K562 (cell line): Measurements from ENCODE around the gene MTA1. TPM values are rescaled to one million over a fixed set of nuclear protein-coding genes. Genes with fewer than 3 reads are reported as not detected.

Experiments used
- ATAC-seq: fragments of 200-7000 bp; cut with Tn5 transposase; 3 replicates; pipeline ENCODE4 v1.9.1; 2020; ENCODE audit warnings: moderate library complexity
- BruUV-seq: library from RNA; stranded (reverse); fragments of 400-500 nt; replicated peaks from 2 replicates; lab custom pipeline; 2021; lab: Mats Ljungman, UMichigan
- CTCF ChIA-PET: fragments of 300-600 bp; formaldehyde crosslinking; extraction: SDS; loops from one replicate; lab custom pipeline; 2021; ENCODE audit warnings: low intra/inter-chr PET ratio; lab: Yijun Ruan, JAX
- POLR2A ChIA-PET: fragments of 300-600, 350-650 bp; sonication (Branson Sonifier 250); formaldehyde crosslinking; extraction: SDS; loops from one replicate; lab custom pipeline; 2021; ENCODE audit warnings: antibody characterized with exemption, inconsistent platforms; lab: Yijun Ruan, JAX
- DNase-seq, 4 experiments: peaks; one replicate each; pipeline versions ENCODE4 v3.0.0 to v3.0.0-alpha.2; 2011 to 2018; ENCODE audit warnings: low spot score in 3 of 4, mixed read lengths in 3 of 4; ENCODE audit errors: extremely low read depth in 1 of 4
- FAIRE-seq: peaks from 2 replicates; lab custom pipeline; 2011; peaks lifted over from hg19 to GRCh38; lab: Jason Lieb, UNC
- H2AFZ ChIP-seq: 2 replicates; pipeline ENCODE4 v1.6.0; 2011; ENCODE audit warnings: low read depth, low read length, control low read depth, inconsistent platforms
- H3K27ac ChIP-seq: fragments of 200-600 bp; 3 replicates; pipeline ENCODE4 v1.8.0; 2011; ENCODE audit warnings: low read depth, mild to moderate bottlenecking, control low read depth, inconsistent platforms, low read length, moderate library complexity, mixed read lengths; ENCODE audit errors: extremely low read depth
- H3K27me3 ChIP-seq, 2 experiments: fragments of 300-600 bp in 1 of 2; 2 replicates in 1 of 2; 3 replicates in 1 of 2; pipeline versions ENCODE4 v1.6.0 to v1.8.0; 2011; ENCODE audit warnings: inconsistent platforms in 2 of 2, low read length in 2 of 2, mild to moderate bottlenecking in 1 of 2, mixed read lengths in 1 of 2, moderate library complexity in 1 of 2; ENCODE audit not compliant: control insufficient read depth in 2 of 2, insufficient read depth in 2 of 2
- H3K36me3 ChIP-seq: fragments of 300-600 bp; 3 replicates; pipeline ENCODE4 v1.8.0; 2011; ENCODE audit warnings: mild to moderate bottlenecking, low read length, inconsistent platforms; ENCODE audit not compliant: control insufficient read depth, insufficient read depth
- H3K4me1 ChIP-seq, 2 experiments: fragments of 200-600 bp in 1 of 2; replicated peaks in 1 of 2; 2 replicates in 1 of 2; 3 replicates in 1 of 2; pipeline versions ENCODE4 v1.5.1 to v1.8.0; 2011; ENCODE audit warnings: inconsistent platforms in 2 of 2, low read length in 2 of 2, mild to moderate bottlenecking in 1 of 2, mixed read lengths in 1 of 2, moderate library complexity in 1 of 2; ENCODE audit not compliant: control insufficient read depth in 2 of 2, insufficient read depth in 2 of 2
- H3K4me2 ChIP-seq: 2 replicates; pipeline ENCODE4 v1.6.1; 2011; ENCODE audit warnings: low read length, control low read depth, inconsistent platforms, mixed read lengths; ENCODE audit not compliant: insufficient read depth
- H3K4me3 ChIP-seq: fragments of 200-600 bp; sonication (generic), shearing (Covaris generic); 2 replicates; pipeline ENCODE4 v1.5.1; 2016; ENCODE audit warnings: control low read depth, inconsistent platforms
- H3K79me2 ChIP-seq: fragments of 200-600 bp; 3 replicates; pipeline ENCODE4 v1.8.0; 2011; ENCODE audit warnings: low read length, inconsistent platforms; ENCODE audit not compliant: control insufficient read depth, insufficient read depth
- H3K9ac ChIP-seq, 2 experiments: 2 replicates each; pipeline versions ENCODE4 v1.6.0 to v1.6.1; 2011; ENCODE audit warnings: low read depth in 2 of 2, low read length in 2 of 2, control low read depth in 1 of 2, inconsistent platforms in 1 of 2, mild to moderate bottlenecking in 1 of 2, mixed read lengths in 1 of 2; ENCODE audit not compliant: insufficient read depth in 1 of 2
- H3K9me1 ChIP-seq: one replicate; pipeline ENCODE4 v1.6.0; 2011; ENCODE audit warnings: inconsistent platforms, mild to moderate bottlenecking, low read length, moderate library complexity; ENCODE audit not compliant: control insufficient read depth, insufficient read depth
- H3K9me3 ChIP-seq: replicated peaks from 2 replicates; pipeline ENCODE4 v1.5.1; 2011; ENCODE audit warnings: low read depth, low read length, inconsistent platforms; ENCODE audit not compliant: control insufficient read depth, insufficient read depth
- H4K20me1 ChIP-seq: replicated peaks from 2 replicates; pipeline ENCODE4 v1.6.1; 2011; ENCODE audit warnings: low read length, inconsistent platforms, mixed read lengths; ENCODE audit not compliant: control insufficient read depth, insufficient read depth
- CREB1 ChIP-seq, 2 experiments: sonication (generic) in 1 of 2; formaldehyde crosslinking in 1 of 2; IDR thresholded peaks; 2 replicates each; pipeline versions ENCODE4 v1.6.1 to v1.8.0; 2012 to 2022; ENCODE audit warnings: inconsistent platforms in 1 of 2, mild to moderate bottlenecking in 1 of 2, missing genetic modification reagents in 1 of 2, moderate library complexity in 1 of 2
- E2F3 ChIP-seq: fragments of 250-450 bp; sonication (Bioruptor Pico); IDR thresholded peaks from 2 replicates; pipeline ENCODE4 v1.4.0; 2020; ENCODE audit warnings: mild to moderate bottlenecking
- GABPB2 ChIP-seq: fragments of 250-450 bp; sonication (Bioruptor Pico); conservative IDR thresholded peaks from 2 replicates; pipeline ENCODE4 v1.5.1; 2021; ENCODE audit warnings: mild to moderate bottlenecking
- HNRNPL ChIP-seq: fragments of 200-400 bp; formaldehyde crosslinking; IDR thresholded peaks from 2 replicates; pipeline ENCODE4 v1.6.1; 2017; ENCODE audit warnings: low read depth, mild to moderate bottlenecking, low read length
- MED1 ChIP-seq: sonication (generic); formaldehyde crosslinking; IDR thresholded peaks from 2 replicates; pipeline ENCODE4 v1.8.1; 2023; ENCODE audit warnings: missing genetic modification reagents, borderline replicate concordance
- NFIX ChIP-seq: fragments of 250-450 bp; sonication (Bioruptor Pico); IDR thresholded peaks from 2 replicates; pipeline ENCODE4 v1.4.0; 2020; ENCODE audit warnings: low read depth, mild to moderate bottlenecking, moderate library complexity
- POLR2A ChIP-seq: fragments of 450-650 bp; conservative IDR thresholded peaks from 2 replicates; pipeline ENCODE4 v1.6.1; 2016
- PRPF4 ChIP-seq: fragments of 200-400 bp; formaldehyde crosslinking; IDR thresholded peaks from one replicate; pipeline ENCODE4 v1.6.1; 2017; ENCODE audit warnings: low read length, low read depth, mild to moderate bottlenecking; ENCODE audit not compliant: insufficient read depth, poor library complexity, severe bottlenecking
- RBM39 ChIP-seq: fragments of 200-400 bp; formaldehyde crosslinking; optimal IDR thresholded peaks from 2 replicates; pipeline ENCODE3; 2018; ENCODE audit warnings: low read depth, low read length
- RCOR1 ChIP-seq, 2 experiments: IDR thresholded peaks; 2 replicates each; pipeline ENCODE4 v1.6.1; 2012; ENCODE audit warnings: low read depth in 2 of 2, low read length in 2 of 2, borderline replicate concordance in 1 of 2, improper control_type of control experiment in 1 of 2
- SAP30 ChIP-seq: fragments of 200-600 bp; sonication (generic); IDR thresholded peaks from 2 replicates; pipeline ENCODE4 v1.6.1; 2012; ENCODE audit warnings: borderline replicate concordance, low read depth, mild to moderate bottlenecking, moderate library complexity, low read length, control low read depth, inconsistent platforms; ENCODE audit not compliant: insufficient read depth, poor library complexity, severe bottlenecking
- TBP ChIP-seq: optimal IDR thresholded peaks from 2 replicates; pipeline ENCODE3; 2011; ENCODE audit warnings: low read depth, low read length, improper control_type of control experiment
- ZNF311 ChIP-seq: fragments of 250-450 bp; sonication (Bioruptor Pico); IDR thresholded peaks from 2 replicates; pipeline ENCODE4 v1.4.0; 2020; ENCODE audit warnings: mild to moderate bottlenecking, moderate library complexity
- ZNF695 ChIP-seq: fragments of 450-650 bp; formaldehyde crosslinking; IDR thresholded peaks from 2 replicates; pipeline ENCODE4 v1.4.0; 2020; ENCODE audit warnings: mild to moderate bottlenecking, moderate library complexity
- WGBS: fragments of 100-300 bp; shearing (Covaris generic); methylation state at CpG from one replicate; pipeline ENCODE4 v1.1.6; 2016; ENCODE audit warnings: low coverage, mixed read lengths; ENCODE audit not compliant: insufficient coverage; ENCODE audit errors: missing lambda C conversion rate; 5-methylcytosine and 5-hydroxymethylcytosine counted together
- in situ Hi-C: fragments of 300-500 bp; cut with MboI; formaldehyde crosslinking; loops from 4 replicates; pipeline ENCODE4 v1.15.0; 2018; ENCODE audit warnings: inconsistent platforms, mixed read lengths
- intact Hi-C: fragments of 100-400 bp; cut with micrococcal nuclease; formaldehyde crosslinking; loops from 2 replicates; pipeline ENCODE4 v1.14.2; 2022
- polyA plus RNA-seq, 8 experiments: library from polyadenylated mRNA; depleted of rRNA in 4 of 8; stranded (reverse) in 5 of 8; unstranded in 3 of 8; fragments of >200 nt; fragmentation: Nextera tagmentation in 2 of 8; fragmentation: Illumina TruSeq in 1 of 8; extraction: Ambion mirVana in 2 of 8; extraction: Trizol in 1 of 8; gene quantifications; 2 replicates each; pipeline versions ENCODE4 v1.2.1 to v1.2.3, GENCODE V29; 2011 to 2014; ENCODE audit warnings: inconsistent platforms in 1 of 8, missing spikeins in 1 of 8
- total RNA-seq, 7 experiments: library from RNA; depleted of rRNA in 6 of 7; stranded (reverse); fragments of >200 nt in 6 of 7; fragmentation: Illumina TruSeq in 2 of 7; extraction: Trizol in 2 of 7; gene quantifications; 2 replicates each; pipeline versions ENCODE4 v1.2.1 to v1.2.3, GENCODE V29; 2011 to 2021; ENCODE audit warnings: low replicate concordance in 1 of 7
- TF ChIP-seq, protein P1 (sequence below): sonication (generic); formaldehyde crosslinking; IDR thresholded peaks from 2 replicates; pipeline ENCODE4 v1.8.1; 2022; ENCODE audit warnings: missing genetic modification reagents

Gene MTA1
- total and polyA plus RNA-seq, 9 of the 15 experiments (the other 6 are each of a cell fraction or from before 2014, with no cell fraction given): 0.13 to 118 (median 32.3) TPM

- in situ Hi-C loops: loop anchor here (5.0 kb wide), 1 partner anchor 116 kb away; no protein-coding TSS in a partner anchor
- BruUV-seq: no TSS peak
- Histone ChIP-seq H2AFZ (no peak overlapping the region), H3K27ac (no peak overlapping the region), H3K4me2 (no peak overlapping the region), H3K27me3 (no peaks in the 10 kb centered on the region), H3K4me1 (peaks cover 6 to 89% of the 10 kb centered on the region in 2 experiments), H3K9me1 (no peaks in the 10 kb centered on the region), H3K9ac (peak overlapping the region in 1 of 2 experiments; percentile 94; a peak in 2 of 4 replicates), H3K36me3 (peaks cover 2% of the 10 kb centered on the region; the same call in 1 of the 3 replicates), H3K9me3 (no peaks in the 10 kb centered on the region), H4K20me1 (peaks cover 6% of the 10 kb centered on the region), H3K79me2 (peaks cover 5% of the 10 kb centered on the region; the same call in 2 of the 3 replicates), H3K4me3 (no peak overlapping the region)
- WGBS: 93% methylated on average over 15 of the region's 26 CpGs
- POLR2A ChIA-PET: no interaction called here
- ATAC-seq (no peak), FAIRE-seq (no peak), DNase-seq (no peak)
- CTCF ChIA-PET: interaction anchor here (2.0 kb wide), 1 partner anchor 117 kb away, joined by 16 read pairs; no protein-coding TSS in a partner anchor
- intact Hi-C loops: loop anchor here (5.0 kb wide), 1 partner anchor 41 kb away; no protein-coding TSS in a partner anchor
- no peak for TF ChIP-seq HNRNPL
- TF ChIP-seq SAP30: no peak
- TF ChIP-seq E2F3 (CRISPR knock-in tag): no peak
- no peak for TF ChIP-seq TBP
- no peak for TF ChIP-seq ZNF695
- TF ChIP-seq GABPB2 (CRISPR knock-in tag): no peak
- TF ChIP-seq PRPF4: no peak
- no peak for TF ChIP-seq NFIX (CRISPR knock-in tag)
- TF ChIP-seq, protein P1, sequence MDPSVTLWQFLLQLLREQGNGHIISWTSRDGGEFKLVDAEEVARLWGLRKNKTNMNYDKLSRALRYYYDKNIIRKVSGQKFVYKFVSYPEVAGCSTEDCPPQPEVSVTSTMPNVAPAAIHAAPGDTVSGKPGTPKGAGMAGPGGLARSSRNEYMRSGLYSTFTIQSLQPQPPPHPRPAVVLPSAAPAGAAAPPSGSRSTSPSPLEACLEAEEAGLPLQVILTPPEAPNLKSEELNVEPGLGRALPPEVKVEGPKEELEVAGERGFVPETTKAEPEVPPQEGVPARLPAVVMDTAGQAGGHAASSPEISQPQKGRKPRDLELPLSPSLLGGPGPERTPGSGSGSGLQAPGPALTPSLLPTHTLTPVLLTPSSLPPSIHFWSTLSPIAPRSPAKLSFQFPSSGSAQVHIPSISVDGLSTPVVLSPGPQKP (CRISPR knock-in tag): no peak
- TF ChIP-seq CREB1 (IDR thresholded peaks at IDR 0.05): no peak
- TF ChIP-seq CREB1 (CRISPR knock-in tag; IDR thresholded peaks at IDR 0.05): no peak
- no peak for TF ChIP-seq RCOR1 (IDR thresholded peaks at IDR 0.05; ENCODE audit: borderline replicate concordance in 1 of 2, low read depth in 2 of 2, low read length in 2 of 2)
- TF ChIP-seq MED1 (CRISPR knock-in tag): no peak
- no peak for TF ChIP-seq POLR2A
- TF ChIP-seq RBM39: no peak
- TF ChIP-seq ZNF311 (CRISPR knock-in tag): no peak
These were observed 68.6 kb downstream of the MTA1 start for GRCh38 chr14:105487986-105488777.
